HepG2 (cell line): ENCODE data around the gene HOXB5. TPM values are rescaled to one million over a fixed set of nuclear protein-coding genes. Genes with fewer than 3 reads are reported as not detected.

ENCODE experiments used
- ATAC-seq: fragments of 200-7000 bp; cut with Tn5 transposase; 3 replicates; pipeline ENCODE4 v1.9.1; 2020; ENCODE audit warnings: mild to moderate bottlenecking, moderate library complexity
- BruUV-seq: library from RNA; stranded (reverse); fragments of 400-500 nt; replicated peaks from 2 replicates; lab custom pipeline; 2021; lab: Mats Ljungman, UMichigan
- CTCF ChIA-PET: fragments of 300-600 bp; formaldehyde crosslinking; extraction: SDS; loops from one replicate; lab custom pipeline; 2021; ENCODE audit warnings: low total read pairs, inconsistent platforms, low intra/inter-chr PET ratio; lab: Yijun Ruan, JAX
- POLR2A ChIA-PET: fragments of 350-600 bp; sonication (Branson Sonifier 250); formaldehyde crosslinking; loops from one replicate; lab custom pipeline; 2020; ENCODE audit warnings: antibody characterized with exemption, inconsistent platforms; lab: Yijun Ruan, JAX
- DNase-seq: peaks from one replicate; pipeline ENCODE4 v3.0.0-alpha.2; 2015; ENCODE audit warnings: low spot score
- FAIRE-seq: peaks from 3 replicates; lab custom pipeline; 2011; peaks lifted over from hg19 to GRCh38; lab: Jason Lieb, UNC
- H2AFZ ChIP-seq: one replicate; pipeline ENCODE4 v1.6.1; 2011; ENCODE audit warnings: low read length, inconsistent platforms
- H3K27ac ChIP-seq: fragments of 300-600 bp; 3 replicates; pipeline ENCODE4 v1.8.0; 2011; ENCODE audit warnings: mixed run types, mild to moderate bottlenecking, mixed read lengths, low read length, inconsistent platforms; ENCODE audit not compliant: insufficient read depth; ENCODE audit errors: extremely low read length
- H3K27me3 ChIP-seq, 2 experiments: fragments of 200-600 bp in 1 of 2; 2 replicates in 1 of 2; 3 replicates in 1 of 2; pipeline versions ENCODE4 v1.6.0 to v1.8.0; 2011; ENCODE audit warnings: low read length in 2 of 2, mild to moderate bottlenecking in 2 of 2, moderate library complexity in 2 of 2, inconsistent platforms in 1 of 2; ENCODE audit not compliant: insufficient read depth in 2 of 2, control insufficient read depth in 1 of 2
- H3K36me3 ChIP-seq, 2 experiments: fragments of 200-600 bp in 1 of 2; replicated peaks in 1 of 2; 2 replicates in 1 of 2; 3 replicates in 1 of 2; pipeline versions ENCODE4 v1.5.1 to v1.8.0; 2011; ENCODE audit warnings: low read length in 2 of 2, inconsistent platforms in 1 of 2; ENCODE audit not compliant: insufficient read depth in 2 of 2, control insufficient read depth in 1 of 2
- H3K4me1 ChIP-seq: 2 replicates; pipeline ENCODE4 v1.5.1; 2012; ENCODE audit warnings: low read length, inconsistent platforms; ENCODE audit not compliant: insufficient read depth
- H3K4me2 ChIP-seq: 2 replicates; pipeline ENCODE4 v1.6.0; 2011; ENCODE audit warnings: low read depth, low read length, inconsistent platforms
- H3K4me3 ChIP-seq, 3 experiments: fragments of 200-600 bp in 1 of 3; sonication (generic), shearing (Covaris generic) in 1 of 3; replicated peaks in 1 of 3; 2 replicates each; pipeline ENCODE4 v1.5.1; 2011 to 2016; ENCODE audit warnings: low read length in 3 of 3, inconsistent platforms in 2 of 3, low read depth in 2 of 3, mild to moderate bottlenecking in 2 of 3, control low read depth in 1 of 3, mixed read lengths in 1 of 3; ENCODE audit not compliant: insufficient read depth in 1 of 3
- H3K79me2 ChIP-seq: one replicate; pipeline ENCODE4 v1.6.1; 2011; ENCODE audit warnings: low read length, inconsistent platforms; ENCODE audit not compliant: insufficient read depth
- H3K9ac ChIP-seq: 2 replicates; pipeline ENCODE4 v1.6.0; 2011; ENCODE audit warnings: mild to moderate bottlenecking, low read depth, low read length, inconsistent platforms; ENCODE audit not compliant: insufficient read depth
- H3K9me3 ChIP-seq: 2 replicates; pipeline ENCODE4 v1.5.1; 2012; ENCODE audit warnings: mild to moderate bottlenecking, low read length
- H4K20me1 ChIP-seq: 2 replicates; pipeline ENCODE4 v1.6.0; 2011; ENCODE audit warnings: inconsistent platforms, mild to moderate bottlenecking, low read length, moderate library complexity; ENCODE audit not compliant: insufficient read depth
- BHLHE40 ChIP-seq: IDR thresholded peaks from 2 replicates; pipeline ENCODE4 v1.6.1; 2011; ENCODE audit warnings: low read length, improper control_type of control experiment
- BRD4 ChIP-seq: sonication (generic); formaldehyde crosslinking; IDR thresholded peaks from 2 replicates; pipeline ENCODE4 v1.4.0; 2020; ENCODE audit warnings: missing genetic modification reagents
- CEBPG ChIP-seq: IDR thresholded peaks from 2 replicates; pipeline ENCODE4 v1.6.1; 2016
- CHCHD3 ChIP-seq: sonication (generic); formaldehyde crosslinking; IDR thresholded peaks from 2 replicates; pipeline ENCODE4 v1.8.0; 2022; ENCODE audit warnings: mild to moderate bottlenecking, missing genetic modification reagents, moderate library complexity
- DNMT3B ChIP-seq: conservative IDR thresholded peaks from 2 replicates; pipeline ENCODE4 v1.6.1; 2016; ENCODE audit warnings: missing biosample characterization, control low read depth
- KLF12 ChIP-seq: sonication (generic); formaldehyde crosslinking; IDR thresholded peaks from 2 replicates; pipeline ENCODE4 v1.4.0; 2020; ENCODE audit warnings: missing genetic modification reagents, borderline replicate concordance
- NKX3-1 ChIP-seq: sonication (generic); formaldehyde crosslinking; IDR thresholded peaks from 2 replicates; pipeline ENCODE4 v1.5.0; 2020; ENCODE audit warnings: missing genetic modification reagents
- SIX1 ChIP-seq: sonication (generic); formaldehyde crosslinking; IDR thresholded peaks from 2 replicates; pipeline ENCODE4 v1.4.0; 2020; ENCODE audit warnings: missing genetic modification reagents, borderline replicate concordance
- SNRNP70 ChIP-seq: fragments of 200-400 bp; formaldehyde crosslinking; IDR thresholded peaks from 2 replicates; pipeline ENCODE4 v1.6.1; 2017; ENCODE audit warnings: mild to moderate bottlenecking, low read depth, low read length, moderate library complexity
- SRSF9 ChIP-seq: fragments of 200-400 bp; formaldehyde crosslinking; IDR thresholded peaks from 2 replicates; pipeline ENCODE4 v1.6.1; 2018; ENCODE audit warnings: borderline replicate concordance, mild to moderate bottlenecking, low read depth, low read length; ENCODE audit not compliant: insufficient read depth, poor library complexity, severe bottlenecking
- SYNCRIP ChIP-seq: fragments of 200-400 bp; formaldehyde crosslinking; IDR thresholded peaks from 2 replicates; pipeline ENCODE4 v1.6.1; 2018; ENCODE audit warnings: mild to moderate bottlenecking, low read depth, low read length; ENCODE audit not compliant: insufficient read depth
- YY1 ChIP-seq: IDR thresholded peaks from 2 replicates; pipeline ENCODE4 v1.6.1; 2011; ENCODE audit warnings: low read length, low read depth, moderate library complexity, mild to moderate bottlenecking; ENCODE audit not compliant: insufficient read depth, insufficient replicate concordance
- ZBTB21 ChIP-seq: sonication (generic); formaldehyde crosslinking; IDR thresholded peaks from 2 replicates; pipeline ENCODE4 v1.4.0; 2020; ENCODE audit warnings: missing genetic modification reagents
- ZBTB42 ChIP-seq: sonication (generic); formaldehyde crosslinking; IDR thresholded peaks from 2 replicates; pipeline ENCODE4 v1.5.0; 2020; ENCODE audit warnings: mild to moderate bottlenecking, missing genetic modification reagents
- ZKSCAN1 ChIP-seq: fragments of 150-350 bp; IDR thresholded peaks from 2 replicates; pipeline ENCODE4 v1.6.1; 2014; ENCODE audit warnings: low read length
- ZNF317 ChIP-seq: sonication (generic); formaldehyde crosslinking; IDR thresholded peaks from 2 replicates; pipeline ENCODE4 v1.5.0; 2020; ENCODE audit warnings: mild to moderate bottlenecking, missing genetic modification reagents
- ZNF431 ChIP-seq: sonication (generic); formaldehyde crosslinking; IDR thresholded peaks from 2 replicates; pipeline ENCODE4 v1.9.0; 2022; ENCODE audit warnings: missing genetic modification reagents, low read depth, mild to moderate bottlenecking, borderline replicate concordance
- WGBS: methylation state at CpG from one replicate; pipeline ENCODE4 v1.1.6; 2017; ENCODE audit warnings: low lambda C conversion rate; 5-methylcytosine and 5-hydroxymethylcytosine counted together
- in situ Hi-C: cut with HindIII; loops from 2 replicates; pipeline ENCODE4 v1.10.0; 2017; ENCODE audit warnings: low pct_unique_long_range_greater_than_20kb; ENCODE audit not compliant: extremely low pct_ligation_motif_present
- intact Hi-C: fragments of 100-400 bp; cut with micrococcal nuclease; formaldehyde crosslinking; loops from one replicate; pipeline ENCODE4 v1.10.0; 2022; ENCODE audit not compliant: unreplicated experiment
- polyA plus RNA-seq, 8 experiments: library from polyadenylated mRNA; depleted of rRNA in 3 of 8; stranded (reverse) in 7 of 8; unstranded in 1 of 8; fragments of >200 nt; fragmentation: Illumina TruSeq in 4 of 8; extraction: Trizol in 4 of 8; gene quantifications; 2 replicates each; pipeline versions ENCODE4 v1.2.1 to v1.2.3, GENCODE V29; 2011 to 2016; ENCODE audit warnings: low read depth in 4 of 8, missing spikeins in 1 of 8, mixed read lengths in 1 of 8; ENCODE audit not compliant: insufficient read depth in 1 of 8
- total RNA-seq, 5 experiments: library from RNA; depleted of rRNA; stranded (reverse); fragments of >200 nt; fragmentation: Illumina TruSeq; extraction: Trizol; gene quantifications; 2 replicates each; pipeline ENCODE4 v1.2.3, GENCODE V29; 2016; ENCODE audit warnings: low read depth in 1 of 5
- TF ChIP-seq, protein P1 (sequence below): IDR thresholded peaks from 2 replicates; pipeline ENCODE4 v1.6.1; 2016; ENCODE audit warnings: missing biosample characterization, missing genetic modification reagents, low read depth
- TF ChIP-seq, protein P2 (sequence below): sonication (generic); formaldehyde crosslinking; IDR thresholded peaks from 2 replicates; pipeline ENCODE4 v1.8.0; 2022; ENCODE audit warnings: missing genetic modification reagents, mild to moderate bottlenecking, moderate library complexity, borderline replicate concordance

HOXB5 gene
- total and polyA plus RNA-seq, 2 of the 13 experiments (the other 11 are each of a cell fraction or from before 2014, with no cell fraction given), result not detected

DNA sequence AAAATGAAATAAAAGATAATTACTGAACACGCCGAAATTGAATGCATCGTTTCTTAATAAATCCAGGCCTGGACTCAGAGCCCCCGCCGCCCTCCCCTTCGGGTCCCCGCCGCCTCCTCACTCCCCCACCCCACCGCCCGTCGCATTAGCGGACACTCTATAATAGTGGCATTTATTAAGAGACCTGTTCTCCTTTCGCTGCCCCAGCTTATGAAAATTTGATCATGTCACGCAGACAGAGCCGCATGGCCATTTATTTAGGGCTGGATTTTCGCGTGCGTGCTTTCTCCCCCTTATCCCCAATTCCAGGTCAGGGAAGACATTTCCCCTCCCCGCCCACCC, 42.4 kb downstream of the HOXB5 start (continued):
- TF ChIP-seq BHLHE40, result no peak
- TF ChIP-seq ZBTB42 (CRISPR knock-in tag), result no peak
- no peak for TF ChIP-seq ZNF317 (CRISPR knock-in tag)
- no peak for TF ChIP-seq ZBTB21 (CRISPR knock-in tag)

DNA sequence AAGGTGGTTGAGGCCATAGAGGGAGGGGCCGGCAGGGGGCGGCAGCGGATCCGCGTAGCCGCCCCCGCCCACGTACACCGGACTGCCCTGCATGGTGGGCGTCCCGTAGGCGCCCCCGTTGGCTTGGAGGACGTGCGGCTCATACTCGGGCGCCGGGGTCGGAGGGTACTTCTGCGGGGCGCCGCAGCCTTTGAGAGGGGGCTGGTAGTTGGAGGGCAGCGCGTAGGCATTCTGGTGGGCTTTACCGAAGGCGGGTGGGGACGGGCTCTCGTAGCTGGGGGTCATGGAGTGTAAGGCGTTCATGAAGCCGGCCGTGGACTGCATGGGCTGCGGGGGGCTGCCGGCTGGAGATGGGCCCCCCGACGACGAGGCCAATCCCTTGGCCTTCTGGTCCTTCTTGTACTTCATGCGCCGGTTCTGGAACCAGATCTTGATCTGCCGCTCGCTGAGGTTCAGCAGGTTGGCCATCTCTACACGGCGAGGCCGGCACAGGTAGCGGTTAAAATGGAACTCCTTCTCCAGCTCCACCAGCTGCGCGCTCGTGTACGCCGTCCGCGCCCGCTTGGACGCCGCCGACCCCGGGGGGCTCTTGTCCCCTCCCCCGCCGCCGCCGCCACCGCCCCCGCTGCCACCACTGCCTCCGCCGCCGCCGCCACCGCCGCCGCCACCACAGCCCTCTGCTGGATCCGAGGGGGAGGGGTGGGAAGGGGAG, 42.9 kb downstream of the HOXB5 start:
- BruUV-seq, result no TSS peak
- FAIRE-seq, result no peak

More for the DNA sequence above, 42.9 kb downstream of the HOXB5 start:
- Histone ChIP-seq H3K4me2 (no peak overlapping the region), H3K27ac (no peak overlapping the region), H3K27me3 (peaks cover 19 to 92% of the 10 kb centered on the region in 2 experiments), H3K79me2 (no peaks in the 10 kb centered on the region), H4K20me1 (no peaks in the 10 kb centered on the region; the same call in 1 of the 2 replicates), H3K4me3 (no peak overlapping the region), H3K36me3 (no peaks in the 10 kb centered on the region), H3K9ac (no peak overlapping the region), H2AFZ (no peak overlapping the region), H3K9me3 (no peaks in the 10 kb centered on the region), H3K4me1 (no peaks in the 10 kb centered on the region)
- 59% methylated on average over 48 of the region's 70 CpGs for WGBS
- TF ChIP-seq ZNF431 (CRISPR knock-in tag) (no peak), CHCHD3 (no peak), ZKSCAN1 (no peak), NKX3-1 (CRISPR knock-in tag) (no peak), SIX1 (no peak), SYNCRIP (no peak), DNMT3B (CRISPR knock-in tag) (no peak), YY1 (no peak), SNRNP70 (no peak), CEBPG (CRISPR knock-in tag) (no peak), BRD4 (CRISPR knock-in tag) (no peak), SRSF9 (no peak), KLF12 (CRISPR knock-in tag) (no peak)
- TF ChIP-seq, protein P1, sequence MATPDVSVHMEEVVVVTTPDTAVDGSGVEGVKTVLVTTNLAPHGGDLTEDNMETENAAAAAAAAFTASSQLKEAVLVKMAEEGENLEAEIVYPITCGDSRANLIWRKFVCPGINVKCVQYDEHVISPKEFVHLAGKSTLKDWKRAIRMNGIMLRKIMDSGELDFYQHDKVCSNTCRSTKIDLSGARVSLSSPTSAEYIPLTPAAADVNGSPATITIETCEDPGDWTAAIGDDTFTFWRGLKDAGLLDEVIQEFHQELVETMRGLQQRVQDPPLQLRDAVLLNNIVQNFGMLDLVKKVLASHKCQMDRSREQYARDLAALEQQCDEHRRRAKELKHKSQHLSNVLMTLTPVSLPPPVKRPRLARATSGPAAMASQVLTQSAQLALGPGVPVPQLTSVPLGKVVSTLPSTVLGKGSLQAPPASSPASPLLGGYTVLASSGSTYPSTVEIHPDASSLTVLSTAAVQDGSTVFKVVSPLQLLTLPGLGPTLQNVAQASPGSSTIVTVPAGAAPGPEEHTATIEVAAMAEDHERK (CRISPR knock-in tag), result no peak
- TF ChIP-seq, protein P2, sequence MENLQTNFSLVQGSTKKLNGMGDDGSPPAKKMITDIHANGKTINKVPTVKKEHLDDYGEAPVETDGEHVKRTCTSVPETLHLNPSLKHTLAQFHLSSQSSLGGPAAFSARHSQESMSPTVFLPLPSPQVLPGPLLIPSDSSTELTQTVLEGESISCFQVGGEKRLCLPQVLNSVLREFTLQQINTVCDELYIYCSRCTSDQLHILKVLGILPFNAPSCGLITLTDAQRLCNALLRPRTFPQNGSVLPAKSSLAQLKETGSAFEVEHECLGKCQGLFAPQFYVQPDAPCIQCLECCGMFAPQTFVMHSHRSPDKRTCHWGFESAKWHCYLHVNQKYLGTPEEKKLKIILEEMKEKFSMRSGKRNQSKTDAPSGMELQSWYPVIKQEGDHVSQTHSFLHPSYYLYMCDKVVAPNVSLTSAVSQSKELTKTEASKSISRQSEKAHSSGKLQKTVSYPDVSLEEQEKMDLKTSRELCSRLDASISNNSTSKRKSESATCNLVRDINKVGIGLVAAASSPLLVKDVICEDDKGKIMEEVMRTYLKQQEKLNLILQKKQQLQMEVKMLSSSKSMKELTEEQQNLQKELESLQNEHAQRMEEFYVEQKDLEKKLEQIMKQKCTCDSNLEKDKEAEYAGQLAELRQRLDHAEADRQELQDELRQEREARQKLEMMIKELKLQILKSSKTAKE (CRISPR knock-in tag), result no peak
- intact Hi-C loops, result no loop called here
- CTCF ChIA-PET, result no interaction called here
- POLR2A ChIA-PET, result no interaction called here
- no peak for ATAC-seq
- in situ Hi-C loops, result no loop called here
- no peak for DNase-seq
